KMS-11 (cell line): ENCODE measurements around the gene SMAD2.

Experiments used
- H2AFZ ChIP-seq: fragments of 200-600 bp; sonication (generic); 2 replicates; pipeline ENCODE4 v1.6.1; 2016; ENCODE audit warnings: antibody characterized with exemption, mixed run types, low read depth
- H3K27ac ChIP-seq: fragments of 200-600 bp; sonication (generic); 2 replicates; pipeline ENCODE4 v1.6.1; 2016; ENCODE audit warnings: mild to moderate bottlenecking, mixed run types
- H3K27me3 ChIP-seq: fragments of 200-600 bp; sonication (generic); 2 replicates; pipeline ENCODE4 v1.6.1; 2017; ENCODE audit warnings: mild to moderate bottlenecking, low read depth, mixed run types, moderate library complexity; ENCODE audit not compliant: insufficient read depth
- H3K36me3 ChIP-seq: fragments of 200-600 bp; sonication (generic); 2 replicates; pipeline ENCODE4 v1.6.1; 2017; ENCODE audit warnings: mild to moderate bottlenecking, mixed run types; ENCODE audit not compliant: insufficient read depth
- H3K4me1 ChIP-seq: fragments of 200-600 bp; sonication (generic); 2 replicates; pipeline ENCODE4 v1.6.1; 2016; ENCODE audit warnings: mild to moderate bottlenecking, low read depth, mixed run types; ENCODE audit not compliant: poor library complexity, severe bottlenecking
- H3K4me2 ChIP-seq: fragments of 200-600 bp; sonication (generic); 2 replicates; pipeline ENCODE4 v1.7.0; 2016; ENCODE audit warnings: mild to moderate bottlenecking, mixed run types
- H3K4me3 ChIP-seq: fragments of 200-600 bp; sonication (generic); IDR thresholded peaks from 2 replicates; pipeline ENCODE4 v1.6.1; 2017; ENCODE audit warnings: low read depth, low read length, mixed read lengths; ENCODE audit not compliant: insufficient read depth
- H3K79me2 ChIP-seq: fragments of 200-600 bp; sonication (generic); 2 replicates; pipeline ENCODE4 v1.6.1; 2016; ENCODE audit warnings: low read depth, mixed run types; ENCODE audit not compliant: insufficient read depth
- H3K9ac ChIP-seq: fragments of 200-600 bp; sonication (generic); 2 replicates; pipeline ENCODE4 v1.6.1; 2016; ENCODE audit warnings: mild to moderate bottlenecking, mixed run types
- H4K20me1 ChIP-seq: fragments of 200-600 bp; sonication (generic); 2 replicates; pipeline ENCODE4 v1.6.1; 2016; ENCODE audit warnings: mild to moderate bottlenecking, mixed run types; ENCODE audit not compliant: insufficient read depth
- TF ChIP-seq, protein P1 (sequence below): fragments of 200-600 bp; sonication (generic); conservative IDR thresholded peaks from 2 replicates; pipeline ENCODE4 v1.6.1; 2017; ENCODE audit warnings: low read depth, mild to moderate bottlenecking, antibody characterized with exemption, low read length, moderate library complexity, mixed read lengths

SMAD2 gene

DNA sequence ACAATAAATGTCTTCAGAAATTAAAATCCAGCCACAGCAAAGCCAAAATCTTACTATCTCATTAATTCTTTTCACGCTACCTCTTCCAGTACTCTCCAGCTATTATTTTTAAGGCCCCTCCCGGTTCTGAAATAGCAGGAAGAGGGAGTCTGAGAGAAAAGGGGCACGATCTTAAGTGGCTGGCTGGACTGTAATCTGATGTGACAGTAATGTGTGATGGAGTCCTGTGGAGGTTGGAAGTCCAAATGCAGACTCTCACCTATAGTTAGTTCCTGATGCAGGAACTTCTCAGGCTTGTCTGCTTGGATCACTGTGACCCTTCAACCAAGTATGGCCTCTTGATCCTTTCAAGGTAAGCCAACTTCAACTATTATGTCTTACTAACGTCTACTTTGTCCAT is 43.2 kb downstream of the SMAD2 start:
- Histone ChIP-seq H3K4me1 (peaks cover 11% of the 10 kb centered on the region), H3K4me2 (no peak overlapping the region), H3K27ac (no peak overlapping the region), H3K27me3 (no peaks in the 10 kb centered on the region), H3K79me2 (peaks cover under 1% of the 10 kb centered on the region; the same call in 1 of the 2 replicates), H4K20me1 (no peaks in the 10 kb centered on the region), H3K4me3 (no peak overlapping the region), H2AFZ (no peak overlapping the region), H3K36me3 (no peaks in the 10 kb centered on the region; the same call in 1 of the 2 replicates), H3K9ac (no peak overlapping the region)
- TF ChIP-seq, protein P1, sequence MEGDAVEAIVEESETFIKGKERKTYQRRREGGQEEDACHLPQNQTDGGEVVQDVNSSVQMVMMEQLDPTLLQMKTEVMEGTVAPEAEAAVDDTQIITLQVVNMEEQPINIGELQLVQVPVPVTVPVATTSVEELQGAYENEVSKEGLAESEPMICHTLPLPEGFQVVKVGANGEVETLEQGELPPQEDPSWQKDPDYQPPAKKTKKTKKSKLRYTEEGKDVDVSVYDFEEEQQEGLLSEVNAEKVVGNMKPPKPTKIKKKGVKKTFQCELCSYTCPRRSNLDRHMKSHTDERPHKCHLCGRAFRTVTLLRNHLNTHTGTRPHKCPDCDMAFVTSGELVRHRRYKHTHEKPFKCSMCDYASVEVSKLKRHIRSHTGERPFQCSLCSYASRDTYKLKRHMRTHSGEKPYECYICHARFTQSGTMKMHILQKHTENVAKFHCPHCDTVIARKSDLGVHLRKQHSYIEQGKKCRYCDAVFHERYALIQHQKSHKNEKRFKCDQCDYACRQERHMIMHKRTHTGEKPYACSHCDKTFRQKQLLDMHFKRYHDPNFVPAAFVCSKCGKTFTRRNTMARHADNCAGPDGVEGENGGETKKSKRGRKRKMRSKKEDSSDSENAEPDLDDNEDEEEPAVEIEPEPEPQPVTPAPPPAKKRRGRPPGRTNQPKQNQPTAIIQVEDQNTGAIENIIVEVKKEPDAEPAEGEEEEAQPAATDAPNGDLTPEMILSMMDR, result no peak

DNA sequence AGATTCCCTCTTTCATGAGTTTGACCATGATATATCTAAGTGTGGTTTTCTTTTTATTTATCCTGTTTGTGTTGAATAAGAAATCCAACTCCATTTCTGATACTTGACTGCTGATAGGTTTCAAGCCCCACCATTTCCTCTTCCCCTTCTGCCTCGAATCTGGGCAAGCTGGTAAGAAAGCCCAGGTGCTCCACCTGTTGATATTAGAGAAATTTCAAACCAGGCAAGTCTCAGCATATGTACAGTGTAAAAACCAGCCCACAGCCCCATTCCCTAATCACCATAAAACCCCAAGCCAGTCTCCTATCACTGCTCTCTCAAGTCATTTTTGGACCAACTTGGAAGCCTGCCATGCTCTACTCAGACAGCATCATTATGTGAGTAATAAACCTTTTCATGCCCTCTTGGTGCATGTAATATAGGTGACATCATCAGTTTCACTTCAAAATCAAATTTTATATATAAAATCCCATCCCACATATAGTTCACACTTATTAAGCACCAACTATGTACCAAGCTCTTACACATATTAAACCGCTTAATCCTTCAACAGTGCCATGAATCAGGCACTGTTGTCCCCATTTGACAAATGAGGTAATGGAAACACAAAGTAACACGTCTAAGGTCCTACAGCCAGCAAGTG is 46.6 kb downstream of the SMAD2 start:
- Histone ChIP-seq H3K9ac (no peak overlapping the region), H3K27ac (no peak overlapping the region), H2AFZ (no peak overlapping the region), H3K4me1 (peaks cover 6% of the 10 kb centered on the region), H3K4me3 (no peak overlapping the region), H3K36me3 (no peaks in the 10 kb centered on the region; the same call in 1 of the 2 replicates), H4K20me1 (no peaks in the 10 kb centered on the region), H3K4me2 (no peak overlapping the region), H3K79me2 (peaks cover 5% of the 10 kb centered on the region; the same call in 1 of the 2 replicates), H3K27me3 (no peaks in the 10 kb centered on the region)
- TF ChIP-seq, protein P1, result no peak

DNA sequence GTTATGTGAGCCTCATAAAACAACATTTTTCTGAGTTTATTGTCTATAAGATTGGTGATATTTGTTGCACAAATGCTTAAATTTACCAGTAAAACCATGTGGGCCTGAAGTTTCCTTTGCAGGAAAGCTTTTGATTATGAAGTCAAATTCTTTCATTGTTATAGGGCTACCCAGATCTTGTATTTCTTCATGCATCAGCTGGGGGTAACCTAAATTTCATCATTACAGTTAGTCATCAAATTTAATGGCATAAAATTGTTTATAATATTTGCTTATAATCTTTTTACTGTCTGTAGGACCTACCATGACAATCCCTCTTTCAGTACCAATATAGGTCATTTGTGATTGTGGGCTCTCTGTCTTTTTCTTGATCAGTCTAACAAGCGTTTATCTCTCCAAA is 47.8 kb downstream of the SMAD2 start:
- Histone ChIP-seq H3K9ac (no peak overlapping the region), H3K4me3 (no peak overlapping the region), H3K27ac (no peak overlapping the region), H3K27me3 (no peaks in the 10 kb centered on the region), H3K4me1 (peaks cover 6% of the 10 kb centered on the region), H3K36me3 (no peaks in the 10 kb centered on the region), H3K79me2 (peaks cover 5% of the 10 kb centered on the region; the same call in 1 of the 2 replicates), H3K4me2 (no peak overlapping the region), H2AFZ (no peak overlapping the region), H4K20me1 (no peaks in the 10 kb centered on the region)
- TF ChIP-seq, protein P1, result no peak

DNA sequence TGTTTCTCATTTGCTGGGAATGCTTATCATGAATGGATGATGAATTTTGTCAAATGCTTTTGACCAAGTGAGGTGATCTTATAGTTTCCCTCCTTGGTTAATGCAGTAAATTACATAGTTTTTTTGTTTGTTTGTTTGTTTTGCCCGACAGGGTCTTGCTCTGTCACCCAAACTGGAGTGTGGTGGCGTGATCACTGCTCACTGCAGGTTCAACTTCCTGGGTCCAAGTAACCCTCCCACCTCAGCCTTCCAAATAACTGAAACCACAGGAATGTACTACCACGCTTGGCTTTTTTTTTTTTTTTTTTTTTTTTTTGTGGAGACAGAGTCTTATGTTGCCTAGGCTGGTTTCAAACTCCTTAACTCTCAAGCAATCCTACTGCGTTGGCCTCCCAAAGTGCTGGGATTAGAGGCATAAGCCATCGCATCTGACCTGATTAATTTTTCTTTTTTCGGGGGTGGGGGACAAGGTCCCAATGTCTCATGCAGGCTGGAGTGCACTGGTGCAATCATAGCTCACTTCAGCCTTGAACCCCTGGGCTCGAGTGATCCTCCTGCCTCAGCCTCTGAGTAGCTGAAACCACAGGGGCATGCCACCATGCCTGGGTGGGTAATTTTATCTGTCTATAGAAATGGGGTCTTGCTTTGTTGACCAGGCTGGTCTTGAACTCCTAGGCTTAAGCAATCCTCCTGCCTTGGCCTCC is 48.6 kb downstream of the SMAD2 start:
- H2AFZ ChIP-seq, result no peak overlapping the region
- peaks cover 5% of the 10 kb centered on the region; the same call in 1 of the 2 replicates for H3K79me2 ChIP-seq
- no peak overlapping the region for H3K27ac ChIP-seq
- no peak overlapping the region for H3K9ac ChIP-seq
- no peaks in the 10 kb centered on the region for H3K36me3 ChIP-seq
- no peak overlapping the region for H3K4me3 ChIP-seq
- TF ChIP-seq, protein P1, result no peak
- H3K4me2 ChIP-seq, result no peak overlapping the region
- no peaks in the 10 kb centered on the region for H3K27me3 ChIP-seq
- H3K4me1 ChIP-seq, result peaks cover 6% of the 10 kb centered on the region
- H4K20me1 ChIP-seq, result no peaks in the 10 kb centered on the region
